B cell (primary cell): ENCODE data around the gene HES5. TPM values are rescaled to one million over a fixed set of nuclear protein-coding genes. Genes with fewer than 3 reads are reported as not detected.

Experiments
- ATAC-seq: fragments of 200-7000 bp; cut with Tn5 transposase; one replicate; pipeline ENCODE4 v1.10.0; 2021; ENCODE audit warnings: low read depth, mild to moderate bottlenecking, moderate number of reproducible peaks, moderate library complexity
- CTCF ChIA-PET: fragments of 350-600 bp; sonication (Branson Sonifier 250); formaldehyde crosslinking; loops from one replicate; lab custom pipeline; 2021; ENCODE audit warnings: antibody characterized with exemption, inconsistent platforms; lab: Charles Lee
- POLR2A ChIA-PET: fragments of 350-600 bp; sonication (Branson Sonifier 250); formaldehyde crosslinking; loops from one replicate; lab custom pipeline; 2021; ENCODE audit warnings: antibody characterized with exemption; lab: Charles Lee
- DNase-seq: peaks from one replicate; pipeline ENCODE4 v3.0.0; 2013
- H2AFZ ChIP-seq: 2 replicates; pipeline ENCODE4 v1.6.1; 2012; ENCODE audit warnings: mild to moderate bottlenecking, low read depth, low read length; ENCODE audit not compliant: insufficient read depth, poor library complexity, severe bottlenecking
- H3K27ac ChIP-seq, 2 donors: 1 replicate in 1 of 2; 2 replicates in 1 of 2; pipeline ENCODE4 v1.5.1; 2012 to 2013; ENCODE audit warnings: low read length in 2 of 2, mild to moderate bottlenecking in 2 of 2, moderate library complexity in 1 of 2
- H3K27me3 ChIP-seq, 4 experiments: fragments of 200-600 bp in 1 of 4; sonication (generic) in 1 of 4; replicated peaks in 1 of 4; 1 replicate in 2 of 4; 2 replicates in 2 of 4; pipeline versions ENCODE4 v1.6.1 to v1.7.0; 2013 to 2016; ENCODE audit warnings: low read length in 3 of 4, mild to moderate bottlenecking in 2 of 4, mixed read lengths in 1 of 4, moderate library complexity in 1 of 4; ENCODE audit not compliant: insufficient read depth in 4 of 4, control insufficient read depth in 3 of 4; ENCODE audit errors: control extremely low read depth in 1 of 4
- H3K36me3 ChIP-seq, 2 experiments: replicated peaks in 1 of 2; 1 replicate in 1 of 2; 2 replicates in 1 of 2; pipeline versions ENCODE4 v1.6.1 to v1.7.1; 2013; ENCODE audit warnings: low read length in 1 of 2; ENCODE audit not compliant: insufficient read depth in 2 of 2, control insufficient read depth in 1 of 2; ENCODE audit errors: control extremely low read depth in 1 of 2, extremely low read depth in 1 of 2
- H3K4me1 ChIP-seq, 2 donors: fragments of 200-600 bp in 1 of 2; sonication (generic) in 1 of 2; 1 replicate in 1 of 2; 2 replicates in 1 of 2; pipeline versions ENCODE4 v1.5.1 to v1.6.1; 2013 to 2017; ENCODE audit warnings: low read length in 2 of 2; ENCODE audit not compliant: control insufficient read depth in 2 of 2, insufficient read depth in 2 of 2
- H3K4me2 ChIP-seq: replicated peaks from 2 replicates; pipeline ENCODE3; 2012; ENCODE audit warnings: mild to moderate bottlenecking, low read depth, low read length; ENCODE audit not compliant: poor library complexity, severe bottlenecking
- H3K4me3 ChIP-seq, 5 experiments: fragments of 200-600 bp in 1 of 5; sonication (generic) in 1 of 5; 1 replicate in 3 of 5; 2 replicates in 2 of 5; pipeline versions ENCODE4 v1.5.1 to v1.7.0; 2011 to 2016; ENCODE audit warnings: low read length in 4 of 5, mild to moderate bottlenecking in 4 of 5, low read depth in 2 of 5, control low read depth in 1 of 5, moderate library complexity in 1 of 5; ENCODE audit not compliant: insufficient read depth in 1 of 5; ENCODE audit errors: control extremely low read depth in 1 of 5, extremely low read depth in 1 of 5
- H3K79me2 ChIP-seq: fragments of 200-600 bp; sonication (generic); one replicate; pipeline ENCODE4 v1.6.0; 2016; ENCODE audit warnings: low read length; ENCODE audit not compliant: control insufficient read depth, insufficient read depth
- H3K9ac ChIP-seq: fragments of 200-600 bp; sonication (generic); 2 replicates; pipeline ENCODE4 v1.6.1; 2017; ENCODE audit warnings: mild to moderate bottlenecking, low read length, moderate library complexity
- H3K9me3 ChIP-seq, 3 donors: one replicate each; pipeline versions ENCODE4 v1.6.1 to v1.7.1; 2013; ENCODE audit warnings: low read length in 2 of 3; ENCODE audit not compliant: control insufficient read depth in 2 of 3, insufficient read depth in 1 of 3; ENCODE audit errors: control extremely low read depth in 1 of 3
- H4K20me1 ChIP-seq: 2 replicates; pipeline ENCODE4 v1.6.0; 2012; ENCODE audit warnings: mild to moderate bottlenecking, low read length; ENCODE audit not compliant: insufficient read depth, control insufficient read depth, poor library complexity, severe bottlenecking
- H3K27ac Mint-ChIP-seq: one replicate; pipeline ENCODE4 v1.8.0; 2021; ENCODE audit warnings: mixed read lengths
- H3K27me3 Mint-ChIP-seq: one replicate; pipeline ENCODE4 v1.8.0; 2021; ENCODE audit warnings: mixed read lengths
- H3K4me1 Mint-ChIP-seq: one replicate; pipeline ENCODE4 v1.8.0; 2021; ENCODE audit warnings: mixed read lengths
- H3K4me3 Mint-ChIP-seq: one replicate; pipeline ENCODE4 v1.8.0; 2021; ENCODE audit warnings: mixed read lengths
- H3K9me3 Mint-ChIP-seq: one replicate; pipeline ENCODE4 v1.8.0; 2022; ENCODE audit warnings: mixed read lengths; ENCODE audit not compliant: insufficient read depth
- EZH2 ChIP-seq: IDR thresholded peaks from 2 replicates; pipeline ENCODE4 v1.6.1; 2012; ENCODE audit warnings: borderline replicate concordance, low read depth, mild to moderate bottlenecking, moderate library complexity, low read length; ENCODE audit not compliant: insufficient read depth, poor library complexity, severe bottlenecking
- WGBS: methylation state at CpG from one replicate; pipeline ENCODE4 v1.1.5; 2013; ENCODE audit warnings: missing lambda C conversion rate; ENCODE audit not compliant: insufficient coverage; 5-methylcytosine and 5-hydroxymethylcytosine counted together
- intact Hi-C: fragments of 100-400 bp; cut with micrococcal nuclease; formaldehyde crosslinking; loops from one replicate; pipeline ENCODE4 v1.10.0; 2022
- polyA plus RNA-seq: library from polyadenylated mRNA; depleted of rRNA; stranded (reverse); fragments of >200 nt; gene quantifications from 2 replicates; pipeline ENCODE4 v1.2.3, GENCODE V29; 2012
- total RNA-seq, 2 donors: library from RNA; stranded (reverse); fragments of 120-200 nt in 1 of 2; gene quantifications; 1 replicate in 1 of 2; 2 replicates in 1 of 2; pipeline versions ENCODE4 v1.2.3 to v1.2.4, GENCODE V29; 2013 to 2022
- TF ChIP-seq, protein P1 (sequence below): fragments of 200-600 bp; IDR thresholded peaks from one replicate; pipeline ENCODE4 v1.8.0; 2022; ENCODE audit warnings: antibody characterized with exemption, mild to moderate bottlenecking

The HES5 gene
- total and polyA plus RNA-seq, 2 donors (not counting 1 experiment from before 2014, with no cell fraction given) = not detected

DNA sequence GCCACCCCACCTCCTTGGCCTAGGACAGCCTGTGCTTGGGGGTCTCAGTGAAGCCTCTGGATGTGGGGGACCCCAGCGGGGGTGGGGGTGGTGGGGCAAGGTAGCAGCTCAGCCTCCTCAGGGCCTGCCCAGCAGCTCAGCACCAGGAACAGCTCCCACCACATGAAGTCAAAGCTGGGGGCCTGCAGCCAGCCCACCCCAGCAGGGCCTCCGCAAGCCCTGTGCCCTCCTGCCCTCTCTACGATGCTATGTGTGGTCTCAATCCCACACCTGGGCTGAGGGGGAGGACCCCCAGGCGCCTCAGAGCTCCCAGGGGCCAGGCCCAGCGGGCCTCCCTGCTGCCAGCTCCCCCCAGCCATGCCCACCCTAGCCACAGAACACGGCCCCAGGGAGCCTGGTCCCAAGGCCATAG, 22.3 kb downstream of the HES5 start:
- Histone ChIP-seq H3K9ac (no peak overlapping the region), H3K4me1 (no peaks in the 10 kb centered on the region), H2AFZ (no peak overlapping the region), H3K9me3 (no peaks in the 10 kb centered on the region), H3K27ac (no peak overlapping the region), H4K20me1 (peaks cover 48% of the 10 kb centered on the region), H3K4me2 (no peak overlapping the region), H3K4me3 (no peak overlapping the region), H3K27me3 (no peaks in the 10 kb centered on the region), H3K79me2 (no peaks in the 10 kb centered on the region), H3K36me3 (peaks cover 0 to 41% of the 10 kb centered on the region in 2 experiments)
- ATAC-seq = no peak
- POLR2A ChIA-PET = interaction anchor here (1.1 kb wide), 1 partner anchor 19 kb away, joined by 3 read pairs; the partner anchor contains the start of gene PANK4
- H3K27ac Mint-ChIP-seq = no peak overlapping the region
- CTCF ChIA-PET = interaction anchor here (0.6 kb wide), 1 partner anchor 207 kb away, joined by 3 read pairs; no protein-coding TSS in a partner anchor
- H3K4me3 Mint-ChIP-seq = no peak overlapping the region
- TF ChIP-seq, protein P1, sequence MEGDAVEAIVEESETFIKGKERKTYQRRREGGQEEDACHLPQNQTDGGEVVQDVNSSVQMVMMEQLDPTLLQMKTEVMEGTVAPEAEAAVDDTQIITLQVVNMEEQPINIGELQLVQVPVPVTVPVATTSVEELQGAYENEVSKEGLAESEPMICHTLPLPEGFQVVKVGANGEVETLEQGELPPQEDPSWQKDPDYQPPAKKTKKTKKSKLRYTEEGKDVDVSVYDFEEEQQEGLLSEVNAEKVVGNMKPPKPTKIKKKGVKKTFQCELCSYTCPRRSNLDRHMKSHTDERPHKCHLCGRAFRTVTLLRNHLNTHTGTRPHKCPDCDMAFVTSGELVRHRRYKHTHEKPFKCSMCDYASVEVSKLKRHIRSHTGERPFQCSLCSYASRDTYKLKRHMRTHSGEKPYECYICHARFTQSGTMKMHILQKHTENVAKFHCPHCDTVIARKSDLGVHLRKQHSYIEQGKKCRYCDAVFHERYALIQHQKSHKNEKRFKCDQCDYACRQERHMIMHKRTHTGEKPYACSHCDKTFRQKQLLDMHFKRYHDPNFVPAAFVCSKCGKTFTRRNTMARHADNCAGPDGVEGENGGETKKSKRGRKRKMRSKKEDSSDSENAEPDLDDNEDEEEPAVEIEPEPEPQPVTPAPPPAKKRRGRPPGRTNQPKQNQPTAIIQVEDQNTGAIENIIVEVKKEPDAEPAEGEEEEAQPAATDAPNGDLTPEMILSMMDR = no peak
- no peak for TF ChIP-seq EZH2
- H3K27me3 Mint-ChIP-seq = no peaks in the 10 kb centered on the region
- no peak for DNase-seq
- peaks cover 2% of the 10 kb centered on the region for H3K4me1 Mint-ChIP-seq
- H3K9me3 Mint-ChIP-seq = no peaks in the 10 kb centered on the region
- intact Hi-C loops = no loop called here
- WGBS = 79% methylated on average over 4 of the region's 6 CpGs

DNA sequence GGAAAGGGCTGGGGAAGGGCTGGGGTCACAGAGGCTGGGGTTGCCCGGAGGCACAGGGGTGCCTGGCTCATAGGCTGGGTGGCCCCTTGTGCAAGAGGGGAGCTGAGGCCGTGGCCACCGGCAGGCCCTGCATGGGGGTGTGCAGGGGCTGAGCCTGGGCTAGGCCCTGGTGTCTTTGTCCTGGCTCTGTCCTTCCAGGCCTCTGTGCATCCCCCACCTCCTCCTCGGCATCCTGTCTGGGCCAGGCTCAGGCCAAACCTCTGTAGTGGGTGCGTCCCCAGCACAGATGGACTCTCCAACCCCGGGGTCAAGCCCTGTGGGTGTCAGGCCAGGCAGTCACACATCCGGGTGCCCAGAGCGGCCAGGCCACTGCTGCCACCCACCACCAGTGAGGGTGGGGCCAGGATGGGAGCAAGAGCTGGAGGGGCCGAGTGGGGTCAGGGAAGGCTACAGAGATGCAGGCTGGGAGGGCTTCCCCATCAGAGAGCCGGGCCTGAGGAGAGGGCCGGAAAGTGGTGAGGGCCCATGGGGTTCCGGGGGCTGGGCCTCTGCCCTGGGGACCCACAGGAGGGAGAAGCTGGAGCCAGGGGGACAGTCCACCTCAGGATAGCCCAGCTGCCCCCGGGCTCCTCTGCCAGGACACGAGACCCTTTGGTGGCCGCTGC, 23.0 kb downstream of the HES5 start:
- Histone ChIP-seq H3K4me3 (no peak overlapping the region), H3K27me3 (no peaks in the 10 kb centered on the region), H2AFZ (no peak overlapping the region), H3K4me1 (no peaks in the 10 kb centered on the region), H3K79me2 (no peaks in the 10 kb centered on the region), H3K4me2 (no peak overlapping the region), H3K9me3 (no peaks in the 10 kb centered on the region), H3K27ac (no peak overlapping the region), H3K9ac (no peak overlapping the region), H3K36me3 (peaks cover 0 to 34% of the 10 kb centered on the region in 2 experiments), H4K20me1 (peaks cover 42% of the 10 kb centered on the region)
- ChIA-PET POLR2A (no interaction called here), CTCF (interaction anchor here (1.2 kb wide), 1 partner anchor 26 kb away, joined by 4 read pairs; no protein-coding TSS in a partner anchor)
- ATAC-seq = no peak
- Mint-ChIP-seq H3K4me1 (peaks cover 2% of the 10 kb centered on the region), H3K9me3 (no peaks in the 10 kb centered on the region), H3K27ac (no peak overlapping the region), H3K27me3 (no peaks in the 10 kb centered on the region), H3K4me3 (no peak overlapping the region)
- WGBS = 76% methylated on average over 15 of the region's 15 CpGs
- TF ChIP-seq, protein P1 = no peak
- no peak for DNase-seq
- intact Hi-C loops = no loop called here
